NCI-H146 (cell line): Measurements from ENCODE around the gene MPP2.
A peak's percentile ranks its signal among the peaks of the same experiment; 100 is the strongest.
"Not testable (repeated sequence)": the region's sequence is repeated elsewhere in the genome, so short reads cannot be mapped to it uniquely, and the experiment has no call there.

ENCODE experiments used
- DNase-seq: peaks from one replicate; lab custom pipeline; 2025; lab: John Stamatoyannopoulos, UW

The MPP2 gene

DNA sequence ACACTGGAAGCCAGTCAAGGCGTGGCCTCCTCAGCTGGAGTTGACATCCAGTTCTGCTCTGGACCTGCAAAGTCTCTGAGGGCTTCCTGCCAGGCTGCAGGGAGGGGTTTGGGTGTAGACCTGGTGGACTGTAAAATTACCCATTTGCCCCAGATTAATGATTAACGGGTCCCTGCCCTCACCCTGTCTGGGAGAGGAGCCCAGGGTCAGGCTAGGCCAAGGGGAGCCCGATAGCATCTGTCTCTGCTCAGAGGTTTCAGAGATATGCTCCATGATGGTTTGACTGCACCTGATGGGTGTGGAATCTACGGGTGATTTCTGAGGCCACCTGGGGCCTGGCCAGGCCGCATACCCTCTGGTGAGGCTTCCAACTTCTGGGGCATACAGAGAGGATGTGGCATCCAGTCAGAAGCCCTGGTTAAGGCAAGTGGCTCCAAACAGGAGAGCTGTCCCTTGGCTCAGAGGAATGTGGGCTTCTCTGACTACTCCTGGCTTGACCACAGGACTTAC lies 23.8 kb upstream of the MPP2 start:
- DNase-seq = no peak

DNA sequence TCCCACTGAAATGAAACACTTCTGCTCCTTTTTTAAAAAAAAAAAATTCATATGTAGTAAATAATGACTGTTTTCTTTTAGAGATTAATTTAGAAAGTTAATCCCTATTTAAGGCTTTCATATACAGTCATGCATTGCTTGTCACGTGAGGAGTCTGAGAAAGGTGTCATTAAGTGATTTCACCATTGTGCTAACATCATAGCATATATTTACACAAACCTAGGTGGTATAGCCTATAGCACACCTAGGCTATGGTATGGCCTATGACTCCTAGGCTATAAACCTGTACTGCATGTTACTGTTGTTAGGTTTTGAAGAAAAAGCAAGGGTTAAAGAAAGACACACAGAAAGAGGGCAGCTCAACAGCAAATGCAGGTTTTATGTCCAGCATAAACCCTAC lies 21.3 kb upstream of the MPP2 start:
- DNase-seq = peak; percentile 4

DNA sequence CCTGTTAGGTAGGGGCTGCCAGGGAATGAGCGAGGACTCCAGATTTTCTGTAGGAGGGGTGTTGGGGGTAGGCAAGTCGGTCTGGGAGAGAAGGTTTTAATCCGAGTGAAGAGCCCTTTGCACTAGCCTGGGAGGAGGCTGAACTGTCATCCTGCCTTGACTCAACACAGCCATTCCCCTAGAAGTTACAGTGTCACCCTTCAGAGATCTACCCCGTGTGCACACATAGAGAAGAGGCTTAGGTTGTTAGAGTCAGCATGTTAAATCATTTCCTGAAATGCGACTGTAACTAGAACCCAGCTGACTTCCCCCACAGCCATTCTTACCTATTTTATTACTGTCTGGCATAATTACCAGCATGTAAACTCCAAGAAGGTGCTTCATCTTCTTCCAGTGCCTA lies 20.6 kb upstream of the MPP2 start:
- not testable (repeated sequence) for DNase-seq

DNA sequence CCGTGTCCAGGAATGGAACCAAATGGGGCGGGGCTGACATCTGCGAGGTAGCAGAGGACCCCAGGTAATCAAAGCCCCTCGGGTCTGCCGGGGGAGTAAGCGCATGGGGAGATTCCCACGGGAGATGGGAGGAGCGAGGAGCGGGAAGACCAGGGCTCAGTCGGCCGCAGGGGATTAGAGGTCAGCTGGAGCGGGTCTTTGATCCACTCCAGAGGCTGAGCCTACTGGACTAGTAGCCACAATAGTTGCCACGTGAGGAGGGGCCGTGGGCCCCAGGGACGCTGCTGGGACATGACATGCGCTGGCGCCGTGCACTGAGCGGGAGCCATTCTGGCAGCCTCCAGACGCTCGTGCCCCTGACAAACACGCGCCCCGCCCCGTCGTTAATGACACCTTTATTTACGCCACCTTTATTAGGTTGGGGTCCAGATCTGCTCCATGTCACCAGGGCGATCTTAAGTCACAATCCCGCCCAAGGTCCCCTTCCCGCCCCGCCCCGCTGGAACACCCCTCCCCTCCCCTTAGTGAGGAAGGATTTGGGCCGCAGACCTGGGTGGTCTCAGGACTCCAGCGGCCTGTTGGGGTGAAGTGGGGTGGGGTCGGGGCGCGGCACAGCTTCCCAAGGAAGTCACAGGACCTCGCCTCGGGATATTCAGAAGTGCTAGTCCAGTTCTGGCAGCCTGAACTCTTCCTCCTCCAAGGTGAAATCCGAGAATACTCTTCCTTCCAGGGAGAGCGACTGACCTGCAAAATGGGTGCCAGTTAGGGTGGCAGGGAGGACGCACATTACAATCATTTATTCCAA lies 19.9 kb upstream of the MPP2 start:
- DNase-seq = no peak

DNA sequence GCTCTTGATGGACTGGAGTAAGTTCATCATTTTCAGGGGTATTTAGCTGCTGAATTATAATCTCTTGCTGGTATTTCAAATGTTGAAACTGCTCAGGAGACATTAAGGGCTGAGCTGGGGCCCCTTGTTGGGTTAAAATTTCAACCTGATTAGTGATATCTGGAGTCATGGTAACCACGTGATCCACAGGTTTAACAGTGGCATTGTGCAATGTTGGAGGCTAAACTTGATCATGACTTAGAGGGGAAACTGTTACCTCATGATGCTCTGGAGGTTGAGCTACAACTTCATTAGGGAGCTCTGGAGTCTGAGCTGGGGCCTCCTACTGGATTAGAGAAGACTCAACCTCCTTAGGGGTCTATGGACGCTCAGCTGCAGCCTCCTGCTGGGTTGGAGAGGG lies 17.2 kb upstream of the MPP2 start:
- no peak for DNase-seq

DNA sequence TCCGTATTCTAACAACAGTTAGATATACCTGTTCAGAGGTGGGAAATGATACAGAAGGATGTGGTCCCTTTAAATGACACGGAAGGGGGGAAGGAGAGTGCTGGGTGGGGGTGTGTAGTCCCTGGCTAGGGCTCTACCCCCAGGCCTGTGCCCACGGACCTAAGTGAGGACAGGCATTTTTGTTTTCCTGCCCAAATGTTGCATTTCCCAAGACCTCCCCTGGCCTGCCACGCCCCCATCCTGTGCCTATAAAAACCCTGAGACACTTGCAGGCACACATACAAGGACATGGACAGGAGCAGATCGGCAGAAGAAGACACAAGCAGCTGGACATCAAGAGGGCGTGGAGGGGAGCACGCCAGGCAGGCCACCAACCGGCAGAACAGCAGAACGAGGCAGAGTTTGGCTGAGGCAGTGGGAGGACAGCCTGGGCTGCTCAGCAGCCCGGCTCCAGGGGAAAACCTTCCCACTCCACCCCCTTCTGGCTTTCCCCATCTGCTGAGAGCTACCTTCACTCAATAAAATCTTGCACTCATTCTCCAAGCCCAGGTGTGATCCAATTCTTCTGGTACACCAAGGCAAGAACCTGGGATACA lies 13.3 kb upstream of the MPP2 start:
- no peak for DNase-seq

DNA sequence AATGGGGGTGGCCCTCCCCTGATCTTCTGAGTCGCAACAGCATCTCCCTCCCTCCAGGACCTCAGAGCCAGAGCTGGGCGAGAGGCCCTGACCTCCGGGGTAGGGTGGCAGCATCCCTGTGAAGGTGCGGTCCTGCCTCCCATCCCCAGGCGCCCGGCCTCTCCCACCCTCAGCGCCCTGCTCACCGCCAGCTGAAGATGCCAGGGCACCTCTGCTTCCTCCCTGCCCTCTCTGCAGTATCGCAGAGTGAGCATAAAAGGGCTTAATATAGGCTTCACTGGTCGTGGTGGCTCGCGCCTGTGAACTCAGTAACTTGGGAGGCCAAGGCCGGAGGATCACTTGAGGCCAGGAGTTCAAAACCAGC lies 10.7 kb upstream of the MPP2 start:
- DNase-seq = no peak

DNA sequence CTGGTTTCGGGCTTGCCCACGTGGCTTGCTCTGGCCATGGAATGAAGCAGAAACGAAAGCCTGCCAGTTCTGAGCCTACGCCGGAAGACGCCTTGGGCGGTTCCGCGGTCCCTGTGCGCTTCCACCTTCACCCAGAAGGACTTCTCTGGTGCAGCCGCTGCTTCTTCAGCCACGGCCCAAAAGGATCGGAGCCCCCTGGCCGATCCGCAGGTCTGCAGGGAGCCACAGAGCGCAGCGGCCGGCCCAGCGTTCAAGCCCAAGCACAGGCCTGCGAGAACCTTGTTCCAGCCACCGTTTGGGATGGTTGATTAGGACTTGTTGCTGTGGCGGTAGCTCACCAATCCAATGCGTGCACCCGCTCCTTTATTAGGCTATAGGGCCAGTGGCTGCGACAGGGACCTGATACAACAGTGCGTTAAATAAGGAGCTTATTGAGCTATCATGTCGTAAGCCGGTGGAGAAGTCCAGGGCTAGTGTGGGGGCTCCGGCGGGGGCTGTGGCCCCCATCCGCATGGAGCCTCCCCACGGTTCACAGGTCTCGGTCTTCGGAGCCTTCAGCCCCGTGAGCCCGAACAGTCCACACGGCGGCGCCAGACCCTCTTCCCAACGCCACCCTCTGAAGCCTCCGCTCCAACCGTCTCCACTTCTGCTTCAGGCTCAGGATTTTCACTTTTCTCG lies 10.2 kb upstream of the MPP2 start:
- DNase-seq = no peak

DNA sequence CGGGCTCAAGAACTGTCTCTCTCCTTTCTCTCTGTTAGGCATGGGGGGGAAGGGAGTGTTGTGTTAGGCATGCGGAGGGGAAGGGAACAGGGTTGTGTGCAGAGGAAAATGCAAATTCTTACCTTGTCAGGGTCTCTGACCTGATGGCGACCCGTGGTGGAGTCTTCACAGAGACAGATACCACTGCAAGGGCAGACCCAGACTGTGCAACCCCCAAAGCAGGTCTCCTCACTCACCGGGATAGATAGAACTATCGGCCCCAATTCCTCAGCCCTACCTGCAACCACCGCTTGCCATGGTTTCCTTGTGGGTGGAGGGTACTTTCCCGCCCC lies 9.6 kb upstream of the MPP2 start:
- no peak for DNase-seq

DNA sequence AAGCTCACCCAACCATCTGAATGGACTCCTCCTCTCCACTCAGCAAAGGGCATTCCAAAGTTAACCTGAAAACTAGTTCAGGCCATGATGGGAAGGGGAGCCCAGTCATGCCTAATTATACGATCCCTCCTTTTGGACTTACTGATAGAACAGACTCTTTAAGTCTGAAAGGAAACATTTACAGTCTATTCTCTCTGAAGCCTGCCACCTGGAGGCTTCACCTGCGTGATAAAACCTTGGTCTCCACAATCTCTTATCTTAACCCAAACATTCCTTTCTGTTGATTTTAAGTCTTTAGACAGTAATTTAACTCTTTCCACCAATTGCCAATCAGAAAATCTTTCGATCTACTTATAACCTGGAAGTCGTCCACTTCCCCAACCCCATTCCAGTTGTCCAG lies 9.0 kb upstream of the MPP2 start:
- DNase-seq = no peak

DNA sequence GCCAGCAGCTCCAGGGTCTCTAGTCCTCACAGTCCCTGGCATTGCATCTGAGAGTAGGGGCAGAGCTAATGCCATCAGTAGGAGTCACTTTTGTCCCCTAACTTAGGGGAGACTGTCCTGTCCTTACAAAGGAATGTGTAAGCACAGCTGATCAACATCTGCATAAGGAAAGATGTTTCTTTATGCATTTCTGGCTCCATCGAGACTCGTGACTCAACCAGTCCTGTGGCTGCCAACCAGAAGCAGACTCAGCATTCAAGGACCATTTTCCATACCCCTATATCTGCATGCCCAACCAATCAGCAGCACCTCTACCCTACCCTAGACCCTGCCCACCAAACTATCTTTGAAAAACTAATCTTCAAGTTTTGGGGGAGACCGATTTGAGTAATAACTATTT lies 8.2 kb upstream of the MPP2 start:
- DNase-seq = no peak

DNA sequence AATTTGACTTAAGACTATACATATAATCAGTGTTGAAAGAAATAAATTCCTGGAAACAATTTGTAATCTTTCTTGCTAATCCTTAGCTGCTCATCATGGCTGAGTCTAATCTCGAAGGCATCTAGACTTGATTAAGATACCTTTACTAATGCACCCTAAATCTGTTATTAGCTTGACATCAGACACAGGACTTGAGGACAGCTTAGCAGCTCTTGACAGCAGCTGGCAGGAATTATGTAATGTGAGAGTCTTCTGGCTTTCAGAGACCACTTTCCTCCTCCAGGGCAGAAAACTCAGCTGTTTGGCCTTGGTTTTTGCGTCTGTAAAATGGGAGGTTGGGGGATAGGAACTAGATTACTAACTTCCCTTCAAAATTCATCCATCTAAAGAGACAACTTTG lies 7.1 kb upstream of the MPP2 start:
- no peak for DNase-seq

DNA sequence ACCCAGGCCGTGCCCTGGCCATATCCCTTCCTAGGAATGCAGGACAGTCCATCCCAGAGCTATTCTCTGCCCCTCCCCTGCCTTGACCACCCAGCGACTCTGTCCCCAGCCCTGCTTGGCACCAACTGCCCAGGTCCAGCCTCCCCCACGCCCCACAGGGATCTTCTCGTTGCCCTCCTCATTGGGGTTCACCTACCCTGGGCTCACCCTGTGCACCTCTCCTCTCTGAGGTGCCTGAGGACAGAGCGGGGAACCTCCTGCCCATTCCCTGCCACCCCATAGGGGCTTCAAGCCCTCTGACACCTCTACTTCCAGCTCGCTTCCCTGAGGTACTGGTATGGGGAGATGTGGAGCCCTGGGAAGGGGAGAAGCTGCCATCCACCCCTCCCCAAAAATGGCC lies 6.2 kb upstream of the MPP2 start:
- no peak for DNase-seq

DNA sequence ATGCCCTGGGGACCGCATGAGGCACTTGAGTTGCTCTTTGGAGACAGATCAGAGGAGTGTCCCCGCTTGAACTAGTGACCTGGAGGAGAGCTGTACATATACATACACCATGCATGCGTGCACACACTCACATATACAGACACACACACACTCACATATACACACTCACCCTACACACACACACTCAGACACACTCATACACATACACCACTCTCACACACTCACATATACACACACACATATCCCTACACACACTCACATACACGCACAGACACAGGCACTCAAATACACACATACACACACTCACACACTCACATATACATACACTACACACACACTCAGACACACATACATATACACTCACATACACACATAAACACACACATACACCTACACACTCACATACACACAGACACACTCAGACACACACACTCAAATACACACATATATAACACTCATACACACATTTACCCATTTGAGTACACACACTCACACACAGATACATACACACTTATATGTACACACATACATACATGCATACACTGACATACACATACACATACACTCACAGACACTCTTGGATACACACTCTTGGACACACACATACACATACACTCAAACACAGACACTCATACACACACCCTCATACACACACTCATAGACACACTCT lies 5.4 kb upstream of the MPP2 start:
- DNase-seq = no peak

DNA sequence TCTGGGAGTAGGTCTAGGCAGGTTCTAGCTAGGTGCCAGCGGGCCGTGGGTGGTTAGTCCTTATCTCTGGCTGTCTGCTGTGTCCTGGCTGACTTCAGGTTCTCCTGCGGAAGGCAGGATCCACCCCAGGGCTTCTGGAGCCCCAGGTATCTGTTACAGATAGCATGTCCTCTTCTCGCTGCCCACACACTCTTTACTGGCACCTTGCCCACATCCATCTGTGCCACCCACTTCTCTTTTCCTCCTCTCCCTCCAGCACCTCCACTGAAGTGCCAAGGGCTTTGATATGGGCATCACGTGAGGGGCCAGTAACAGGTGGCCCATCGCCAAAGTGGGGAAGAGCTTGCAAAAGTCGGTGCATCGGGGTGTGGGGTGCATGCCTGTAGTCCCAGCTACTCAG lies 4.6 kb upstream of the MPP2 start:
- DNase-seq = no peak

DNA sequence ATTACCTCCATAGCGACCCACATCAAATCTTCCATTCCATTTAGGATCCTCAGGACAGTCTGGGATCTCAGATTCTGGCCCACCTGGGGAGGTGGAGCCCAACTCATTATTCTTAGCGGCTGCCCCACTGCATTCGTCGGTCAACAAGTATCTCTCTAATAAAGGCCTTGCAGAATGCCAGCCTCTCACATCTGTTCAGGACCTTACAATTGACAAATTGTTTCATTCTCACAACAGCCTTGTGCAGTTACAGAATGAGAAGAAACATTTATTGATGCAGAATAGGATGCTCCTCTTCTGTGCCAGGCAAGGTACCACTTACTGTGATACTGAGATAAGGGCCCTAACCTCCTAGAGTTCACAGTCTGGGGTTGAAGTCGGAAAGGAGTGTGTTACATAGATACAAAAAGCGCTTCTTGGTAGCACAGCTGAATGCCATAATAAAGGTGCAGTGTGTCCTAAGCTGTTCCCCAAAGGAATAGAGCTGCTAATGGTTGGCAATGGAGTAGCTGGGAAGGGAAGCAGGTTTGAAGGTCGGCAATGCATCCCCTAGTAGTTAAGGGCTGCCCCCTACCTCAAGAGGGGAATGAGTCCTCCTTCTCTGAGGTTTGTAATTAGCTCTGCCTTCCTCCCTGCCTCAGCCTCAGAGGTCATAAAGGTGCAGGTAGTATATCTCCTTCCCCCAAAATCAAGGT lies 2.3 kb upstream of the MPP2 start:
- no peak for DNase-seq

DNA sequence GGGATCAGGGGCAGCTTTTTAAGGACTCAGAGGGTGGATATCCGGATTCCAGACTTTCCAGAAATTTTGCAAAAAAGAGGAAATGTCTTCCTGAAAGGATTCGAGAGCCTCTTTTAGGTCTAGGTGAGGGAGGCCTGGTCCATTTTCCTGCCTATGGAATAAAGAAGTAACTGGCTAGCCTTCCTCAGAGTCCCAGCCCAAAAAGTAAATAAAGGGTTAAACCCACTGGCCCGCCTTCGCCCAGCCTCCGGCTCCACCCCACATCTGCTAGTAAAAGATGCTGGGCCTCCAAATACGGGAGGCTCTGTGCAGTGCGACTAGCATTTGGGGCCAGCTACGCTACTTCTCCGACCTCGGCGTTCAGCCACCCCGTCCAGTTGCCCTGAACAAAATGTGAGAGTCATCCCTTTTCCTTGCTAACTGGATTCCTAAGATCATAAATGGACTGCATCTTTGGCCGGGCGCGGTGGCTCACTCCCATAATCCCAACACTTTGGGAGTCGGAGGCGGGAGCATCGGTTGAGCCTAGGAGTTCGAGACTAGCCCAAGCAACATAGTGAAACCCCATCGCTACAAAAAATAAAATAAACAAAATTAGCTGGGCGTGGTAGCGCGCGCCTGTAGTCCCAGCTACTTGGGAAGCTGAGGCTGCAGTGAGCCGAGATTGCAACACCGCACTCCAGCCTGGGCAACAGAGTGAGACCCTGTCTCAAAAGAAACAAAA lies 824 bp upstream of the MPP2 start:
- peak; percentile 24 for DNase-seq

DNA sequence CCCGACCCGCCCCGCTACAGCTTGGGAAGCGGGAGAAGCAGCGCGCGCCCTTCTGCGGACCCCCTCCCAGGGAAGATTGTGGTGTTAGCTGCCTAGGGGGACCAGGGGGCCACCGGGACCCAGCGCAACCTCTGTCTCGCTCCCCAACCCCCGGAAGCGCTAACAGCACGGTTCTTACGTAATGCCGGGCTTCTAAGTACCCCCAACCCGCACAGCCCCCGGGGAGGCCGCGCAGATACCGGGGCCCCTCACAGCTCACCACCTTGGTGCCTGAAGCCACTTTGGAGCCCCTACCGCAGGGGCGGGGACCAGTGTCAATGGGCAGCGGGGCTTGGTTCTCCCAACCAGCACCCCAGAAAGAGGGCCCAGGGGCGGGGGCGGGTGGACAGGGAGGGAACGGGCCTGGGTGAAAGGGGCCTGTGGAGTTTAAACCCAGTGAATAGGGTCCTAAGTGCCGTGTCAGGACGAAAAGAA lies 348 bp downstream of the MPP2 start:
- no peak for DNase-seq

DNA sequence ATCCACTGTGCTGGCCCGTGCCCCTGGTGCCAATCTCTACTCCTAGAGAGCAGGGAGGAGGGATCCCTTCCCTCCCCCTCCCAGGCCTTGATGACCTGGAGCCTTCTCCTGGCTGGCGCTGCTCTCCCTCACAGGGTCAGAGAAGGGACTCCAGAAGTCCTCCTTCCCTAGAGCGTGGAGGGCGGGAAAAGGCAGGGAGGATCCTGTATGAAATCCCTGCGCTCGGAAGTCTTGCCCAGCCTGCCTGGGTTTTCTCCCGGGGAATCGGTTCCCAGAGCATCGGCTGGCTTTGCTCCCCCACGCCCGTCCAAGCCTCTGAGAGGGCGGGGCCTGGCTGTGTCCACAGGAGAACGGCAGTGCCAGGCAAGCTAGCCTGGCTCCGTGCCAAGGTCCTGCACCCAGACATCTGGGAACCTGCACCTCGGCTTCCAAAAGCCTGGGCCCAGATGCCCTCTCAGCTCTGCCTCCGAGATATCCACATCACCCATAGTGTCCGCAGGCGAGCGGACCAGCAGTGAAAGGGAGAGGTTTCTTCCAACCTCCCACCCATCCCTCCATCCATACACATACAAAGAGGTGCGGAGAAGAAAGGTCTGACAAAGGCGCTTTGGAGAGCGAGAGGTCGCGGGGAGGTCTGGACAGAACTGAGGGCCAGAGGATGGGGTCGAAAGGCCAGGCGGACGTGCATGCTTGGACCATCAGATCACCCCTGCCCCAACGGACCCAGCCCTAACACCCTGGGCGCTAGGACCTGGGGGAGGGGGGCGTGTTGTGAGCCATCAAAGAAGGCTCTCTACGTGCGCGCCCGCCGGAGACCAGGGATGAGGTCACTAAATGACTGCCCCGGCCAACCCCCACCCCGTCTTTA lies 1.1 kb downstream of the MPP2 start:
- DNase-seq = peak; percentile 57

DNA sequence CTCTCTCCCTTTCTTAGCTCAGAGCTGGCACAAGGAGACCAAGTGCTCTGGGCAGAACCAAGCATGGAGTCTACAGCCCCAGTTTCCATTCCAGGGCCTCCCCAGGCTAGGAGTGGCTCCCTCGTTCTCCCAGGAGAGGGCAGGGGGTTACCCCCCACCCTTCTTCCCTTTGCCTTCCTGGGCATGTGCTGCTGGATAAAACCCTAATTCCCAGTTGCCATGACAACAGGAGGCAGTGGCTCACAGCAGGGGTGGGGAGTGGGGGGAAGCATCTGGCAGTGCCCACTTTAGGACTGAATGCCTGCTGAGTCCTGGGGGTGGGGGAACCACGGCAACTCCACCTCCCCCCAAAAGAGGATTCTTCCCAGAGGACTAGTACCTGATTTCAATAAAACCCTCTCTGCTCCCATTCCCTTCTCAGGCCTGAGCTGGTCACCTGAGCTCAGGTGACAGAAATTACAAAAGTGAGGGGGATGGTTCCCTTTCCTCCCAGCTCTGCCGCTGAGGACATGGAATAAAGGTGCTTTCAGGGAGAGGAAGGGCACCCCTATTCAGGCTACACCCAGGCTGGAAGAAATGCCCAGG lies 1.8 kb downstream of the MPP2 start:
- no peak for DNase-seq
